ENCODE measurements around the gene HS3ST6.
"Not testable (repeated sequence)": the region's sequence is repeated elsewhere in the genome, so short reads cannot be mapped to it uniquely, and the experiment has no call there.

Gene HS3ST6

DNA sequence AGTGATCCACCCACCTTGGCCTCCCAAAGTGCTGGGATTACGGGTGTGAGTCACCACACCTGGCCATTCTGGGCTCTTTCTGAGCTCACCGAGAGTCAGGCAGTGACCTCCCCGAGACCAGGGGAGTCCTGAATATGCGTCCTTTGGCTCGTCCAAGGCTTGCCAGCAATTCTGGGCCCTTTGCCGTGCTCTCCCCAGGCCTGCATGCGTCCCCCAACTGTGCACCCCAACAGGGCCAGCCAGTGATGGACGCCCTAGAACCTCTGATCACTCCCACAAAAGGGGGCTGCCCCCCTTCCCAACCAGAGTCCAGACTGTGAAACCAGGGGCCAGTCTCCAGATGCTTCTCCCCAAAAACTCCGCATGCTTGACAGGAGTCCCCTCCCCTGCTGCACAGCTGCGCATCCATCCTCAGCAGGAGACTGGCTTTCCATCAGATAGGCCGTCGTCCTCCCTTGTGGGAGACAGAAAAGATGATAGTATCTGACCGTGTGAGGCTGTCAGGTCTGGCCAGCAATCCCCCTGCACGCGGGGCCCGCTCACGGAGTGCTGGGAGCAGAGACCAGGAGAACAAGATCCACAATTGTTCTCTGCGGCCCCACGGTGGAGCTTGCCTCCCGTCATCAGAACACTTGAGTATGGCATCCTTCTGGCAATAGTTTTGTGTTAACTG lies 15.5 kb downstream of the HS3ST6 start:
- Histone ChIP-seq H3K27ac (ENCODE audit: low read length) (no peak overlapping the region), H3K27me3 (ENCODE audit: insufficient read depth, low read length) (0 out of 2 replicates have a peak, but pooled peaks cover 8% of the 10 kb centered on the region)

GRCh38 chr16:1900452-1900774 lies 17.8 kb downstream of the HS3ST6 start:
- Histone ChIP-seq H3K36me3 (ENCODE audit: insufficient read depth, low read depth, low read length) (no peaks in the 10 kb centered on the region), H3K4me1 (ENCODE audit: insufficient read depth, low read length) (no peaks in the 10 kb centered on the region), H3K9me3 (ENCODE audit: insufficient read depth, low read depth, low read length) (no peaks in the 10 kb centered on the region), H3K9ac (ENCODE audit: low read depth, low read length) (no peak overlapping the region), H3K27me3 (ENCODE audit: insufficient read depth, low read length) (no peaks in the 10 kb centered on the region), H3K27ac (ENCODE audit: low read length) (no peak overlapping the region), H3K4me3 (ENCODE audit: low read length) (no peak overlapping the region)

More for the DNA sequence above, 15.5 kb downstream of the HS3ST6 start:
- Histone ChIP-seq H3K9ac (ENCODE audit: low read depth, low read length) (no peak overlapping the region), H3K4me1 (ENCODE audit: insufficient read depth, low read length) (no peaks in the 10 kb centered on the region), H3K4me3 (ENCODE audit: low read length) (no peak overlapping the region), H3K36me3 (ENCODE audit: insufficient read depth, low read depth, low read length) (no peaks in the 10 kb centered on the region), H3K9me3 (ENCODE audit: insufficient read depth, low read depth, low read length) (no peaks in the 10 kb centered on the region)

DNA sequence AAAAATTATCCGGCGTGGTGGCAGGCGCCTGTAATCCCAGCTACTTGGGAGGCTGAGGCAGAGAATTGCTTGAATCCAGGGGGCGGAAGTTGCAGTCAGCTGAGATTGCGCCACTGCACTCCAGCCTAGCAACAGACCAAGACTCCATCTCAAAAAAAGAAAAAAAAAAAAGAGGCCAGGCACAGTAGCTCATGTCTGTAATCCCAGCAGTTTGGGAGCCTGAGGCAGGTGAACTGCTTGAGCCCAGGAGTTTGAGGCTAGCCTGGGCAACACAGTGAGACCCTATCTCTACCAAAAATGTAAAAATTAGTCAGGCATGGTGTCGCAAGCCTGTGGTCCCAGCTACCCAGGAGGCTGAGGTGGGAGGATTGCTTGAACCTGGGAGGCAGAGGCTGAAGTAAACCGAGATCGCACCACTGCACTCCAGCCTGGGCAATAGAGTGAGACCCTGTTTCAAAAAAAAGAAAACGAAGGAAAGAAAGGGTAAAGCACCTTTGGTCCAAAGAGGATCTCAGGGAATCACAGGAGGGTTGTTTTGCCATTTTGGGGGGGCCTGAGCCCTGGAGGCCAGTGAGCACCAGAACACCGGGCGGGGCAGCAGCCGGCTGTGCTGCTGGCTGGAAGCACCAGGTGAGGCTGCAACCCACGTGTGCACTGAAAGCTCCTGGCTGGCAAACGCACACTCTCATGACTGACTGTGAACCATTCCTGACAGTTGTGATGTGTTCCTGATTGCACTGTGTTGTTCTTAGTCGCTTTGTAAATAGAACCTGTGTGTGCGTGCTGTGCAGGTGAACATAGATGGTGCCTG lies 18.4 kb downstream of the HS3ST6 start:
- Histone ChIP-seq H3K36me3 (ENCODE audit: insufficient read depth, low read depth, low read length) (no peaks in the 10 kb centered on the region), H3K4me1 (ENCODE audit: insufficient read depth, low read length) (no peaks in the 10 kb centered on the region), H3K27me3 (ENCODE audit: insufficient read depth, low read length) (no peaks in the 10 kb centered on the region), H3K27ac (ENCODE audit: low read length) (no peak overlapping the region), H3K9ac (ENCODE audit: low read depth, low read length) (no peak overlapping the region), H3K9me3 (ENCODE audit: insufficient read depth, low read depth, low read length) (no peaks in the 10 kb centered on the region), H3K4me3 (ENCODE audit: low read length) (no peak overlapping the region)

GRCh38 chr16:1897692-1898091 lies 20.5 kb downstream of the HS3ST6 start:
- H3K36me3 ChIP-seq (ENCODE audit: insufficient read depth, low read depth, low read length); H3K4me1 ChIP-seq (ENCODE audit: insufficient read depth, low read length); H3K27ac ChIP-seq (ENCODE audit: low read length); H3K4me3 ChIP-seq (ENCODE audit: low read length); H3K9ac ChIP-seq (ENCODE audit: low read depth, low read length); H3K27me3 ChIP-seq (ENCODE audit: insufficient read depth, low read length); H3K9me3 ChIP-seq (ENCODE audit: insufficient read depth, low read depth, low read length): not testable (repeated sequence)

DNA sequence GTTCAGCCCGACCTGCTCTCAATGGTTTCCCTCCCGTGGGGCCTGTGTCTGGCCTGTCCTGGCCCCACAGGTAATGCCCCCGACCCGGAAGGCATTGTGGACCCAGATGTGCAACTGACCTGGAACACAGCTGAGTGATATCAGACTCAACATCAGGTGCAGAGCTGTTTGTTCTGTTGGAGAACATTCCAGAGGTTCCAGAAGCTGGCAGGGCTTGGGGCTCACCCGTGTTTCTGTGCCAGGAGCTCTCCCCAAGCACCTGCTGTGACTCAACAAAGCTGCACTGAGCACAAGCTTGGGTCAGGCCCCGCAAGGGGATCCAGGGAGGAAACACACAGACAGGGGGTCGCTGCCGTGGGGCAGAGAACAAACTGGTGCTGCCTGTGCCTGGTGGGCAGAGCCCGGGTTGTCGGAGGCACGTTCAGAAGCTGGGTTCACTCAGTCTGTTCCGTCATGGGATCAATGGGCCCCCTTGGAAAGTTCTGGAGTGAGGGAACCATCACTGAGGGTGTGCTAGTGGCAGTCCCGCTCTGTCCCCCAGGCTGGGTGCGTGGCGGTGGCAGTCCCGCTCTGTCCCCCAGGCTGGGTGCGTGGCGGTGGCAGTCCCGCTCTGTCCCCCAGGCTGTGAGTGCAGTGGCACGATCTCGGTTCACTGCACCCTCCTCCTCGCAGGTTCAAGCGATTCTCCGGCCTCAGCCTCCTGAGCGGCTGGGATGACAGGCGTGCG lies 22.1 kb downstream of the HS3ST6 start:
- no peaks in the 10 kb centered on the region for H3K36me3 ChIP-seq (ENCODE audit: insufficient read depth, low read depth, low read length)
- no peaks in the 10 kb centered on the region for H3K9me3 ChIP-seq (ENCODE audit: insufficient read depth, low read depth, low read length)
- H3K4me3 ChIP-seq (ENCODE audit: low read length): no peak overlapping the region
- H3K4me1 ChIP-seq (ENCODE audit: insufficient read depth, low read length): no peaks in the 10 kb centered on the region
- no peaks in the 10 kb centered on the region for H3K27me3 ChIP-seq (ENCODE audit: insufficient read depth, low read length)
- no peak overlapping the region; the same call in 1 of the 2 replicates for H3K9ac ChIP-seq (ENCODE audit: low read depth, low read length)
- no peak overlapping the region for H3K27ac ChIP-seq (ENCODE audit: low read length)

GRCh38 chr16:1895068-1895467 lies 23.1 kb downstream of the HS3ST6 start:
- Histone ChIP-seq H3K27ac (ENCODE audit: low read length) (no peak overlapping the region), H3K36me3 (ENCODE audit: insufficient read depth, low read depth, low read length) (no peaks in the 10 kb centered on the region), H3K27me3 (ENCODE audit: insufficient read depth, low read length) (0 out of 2 replicates have a peak, but pooled peaks cover 1% of the 10 kb centered on the region), H3K9ac (ENCODE audit: low read depth, low read length) (no peak overlapping the region), H3K4me3 (ENCODE audit: low read length) (no peak overlapping the region), H3K9me3 (ENCODE audit: insufficient read depth, low read depth, low read length) (no peaks in the 10 kb centered on the region), H3K4me1 (ENCODE audit: insufficient read depth, low read length) (no peaks in the 10 kb centered on the region)

DNA sequence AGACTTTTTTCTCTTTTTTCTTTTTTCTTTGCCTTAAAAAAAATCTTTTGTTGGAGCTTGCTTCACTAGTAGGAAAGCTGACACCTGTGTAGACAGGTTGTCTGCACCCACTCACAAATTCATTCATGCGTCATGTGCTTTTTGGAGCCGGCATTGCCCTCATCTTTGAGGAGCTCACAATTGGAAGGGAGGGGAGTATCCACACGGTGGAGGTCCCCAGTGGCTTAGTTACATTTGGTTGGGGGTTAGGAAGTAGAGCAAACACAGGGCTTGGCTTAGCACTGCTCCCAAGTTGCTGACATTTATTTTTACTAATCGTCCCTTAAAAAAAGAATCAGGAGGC lies 27.5 kb downstream of the HS3ST6 start:
- no peaks in the 10 kb centered on the region for H3K36me3 ChIP-seq (ENCODE audit: insufficient read depth, low read depth, low read length)
- H3K27me3 ChIP-seq (ENCODE audit: insufficient read depth, low read length): 0 out of 2 replicates have a peak, but pooled peaks cover 5% of the 10 kb centered on the region
- H3K9ac ChIP-seq (ENCODE audit: low read depth, low read length): no peak overlapping the region
- H3K4me3 ChIP-seq (ENCODE audit: low read length): no peak overlapping the region
- H3K4me1 ChIP-seq (ENCODE audit: insufficient read depth, low read length): no peaks in the 10 kb centered on the region
- no peak overlapping the region for H3K27ac ChIP-seq (ENCODE audit: low read length)
- H3K9me3 ChIP-seq (ENCODE audit: insufficient read depth, low read depth, low read length): no peaks in the 10 kb centered on the region

DNA sequence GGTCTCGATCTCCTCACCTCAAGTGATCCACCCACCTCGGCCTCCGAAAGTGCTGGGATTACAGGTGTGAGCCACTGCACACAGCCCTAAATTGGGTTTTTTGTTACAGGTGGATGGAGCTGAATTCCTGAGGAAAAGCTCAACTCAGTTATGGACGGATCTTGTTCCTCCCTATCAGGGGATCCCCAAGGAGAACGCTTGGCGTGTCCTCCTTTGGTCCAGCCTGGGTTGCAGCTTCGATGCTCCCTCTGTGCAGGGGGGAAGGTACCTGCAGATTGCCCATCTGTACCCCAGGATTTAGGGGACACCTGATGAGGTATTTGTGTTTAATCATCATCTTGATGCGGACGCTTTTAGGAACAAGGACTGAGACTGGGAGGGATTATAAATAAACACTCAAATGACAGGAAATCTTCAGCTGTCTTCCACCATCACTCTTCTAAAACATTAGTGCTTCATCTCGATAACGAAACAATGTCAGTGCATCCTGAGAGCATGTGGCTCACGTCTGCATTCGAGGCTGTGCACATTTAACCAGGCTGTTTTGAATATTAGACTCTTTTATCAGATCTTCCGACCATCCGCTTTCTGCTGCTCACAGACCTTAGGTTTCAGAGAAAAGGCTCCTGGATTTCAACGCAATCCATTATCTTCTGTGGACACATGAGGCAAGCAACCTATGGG lies 28.0 kb downstream of the HS3ST6 start:
- no peak overlapping the region for H3K27ac ChIP-seq (ENCODE audit: low read length)
- H3K27me3 ChIP-seq (ENCODE audit: insufficient read depth, low read length): 0 out of 2 replicates have a peak, but pooled peaks cover 5% of the 10 kb centered on the region
- H3K36me3 ChIP-seq (ENCODE audit: insufficient read depth, low read depth, low read length): no peaks in the 10 kb centered on the region
- H3K9me3 ChIP-seq (ENCODE audit: insufficient read depth, low read depth, low read length): no peaks in the 10 kb centered on the region
- H3K4me3 ChIP-seq (ENCODE audit: low read length): no peak overlapping the region
- H3K4me1 ChIP-seq (ENCODE audit: insufficient read depth, low read length): no peaks in the 10 kb centered on the region
- H3K9ac ChIP-seq (ENCODE audit: low read depth, low read length): no peak overlapping the region

GRCh38 chr16:1887711-1888354 lies 30.4 kb downstream of the HS3ST6 start:
- H3K36me3 ChIP-seq (ENCODE audit: insufficient read depth, low read depth, low read length): no peaks in the 10 kb centered on the region
- 0 out of 2 replicates have a peak, but pooled peaks cover 5% of the 10 kb centered on the region for H3K27me3 ChIP-seq (ENCODE audit: insufficient read depth, low read length)
- no peak overlapping the region for H3K9ac ChIP-seq (ENCODE audit: low read depth, low read length)
- H3K4me1 ChIP-seq (ENCODE audit: insufficient read depth, low read length): no peaks in the 10 kb centered on the region
- H3K4me3 ChIP-seq (ENCODE audit: low read length): no peak overlapping the region
- H3K9me3 ChIP-seq (ENCODE audit: insufficient read depth, low read depth, low read length): no peaks in the 10 kb centered on the region
- no peak overlapping the region for H3K27ac ChIP-seq (ENCODE audit: low read length)

DNA sequence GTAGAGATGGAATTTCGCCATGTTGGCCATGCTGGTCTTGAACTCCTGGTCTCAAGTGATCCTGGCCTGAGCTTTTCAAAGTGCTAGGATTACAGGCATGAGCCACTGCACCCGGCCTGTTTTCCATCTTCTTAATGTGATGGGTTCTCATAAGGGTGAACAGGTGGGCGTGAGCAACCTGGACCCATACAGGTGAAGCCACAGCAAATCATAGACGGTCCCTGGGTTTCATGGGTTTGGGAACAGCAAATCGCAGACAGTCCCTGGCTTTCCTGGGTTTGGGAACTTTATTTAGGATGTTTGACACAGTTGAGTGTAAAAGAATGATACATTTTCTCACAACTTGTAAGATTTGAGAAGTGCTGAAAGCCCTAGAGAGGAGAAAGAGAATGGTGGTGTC lies 33.3 kb downstream of the HS3ST6 start:
- Histone ChIP-seq H3K9ac (ENCODE audit: low read depth, low read length) (no peak overlapping the region), H3K27ac (ENCODE audit: low read length) (no peak overlapping the region), H3K4me1 (ENCODE audit: insufficient read depth, low read length) (no peaks in the 10 kb centered on the region), H3K36me3 (ENCODE audit: insufficient read depth, low read depth, low read length) (no peaks in the 10 kb centered on the region), H3K4me3 (ENCODE audit: low read length) (no peak overlapping the region), H3K27me3 (ENCODE audit: insufficient read depth, low read length) (0 out of 2 replicates have a peak, but pooled peaks cover 2% of the 10 kb centered on the region), H3K9me3 (ENCODE audit: insufficient read depth, low read depth, low read length) (no peaks in the 10 kb centered on the region)

GRCh38 chr16:1884155-1884760 lies 34.0 kb downstream of the HS3ST6 start:
- H3K4me3 ChIP-seq (ENCODE audit: low read length): no peak overlapping the region
- H3K27ac ChIP-seq (ENCODE audit: low read length): no peak overlapping the region
- H3K9me3 ChIP-seq (ENCODE audit: insufficient read depth, low read depth, low read length): no peaks in the 10 kb centered on the region
- no peaks in the 10 kb centered on the region for H3K4me1 ChIP-seq (ENCODE audit: insufficient read depth, low read length)
- no peaks in the 10 kb centered on the region for H3K27me3 ChIP-seq (ENCODE audit: insufficient read depth, low read length)
- H3K36me3 ChIP-seq (ENCODE audit: insufficient read depth, low read depth, low read length): no peaks in the 10 kb centered on the region
- H3K9ac ChIP-seq (ENCODE audit: low read depth, low read length): no peak overlapping the region

All from iPS-20b (cell line).